HepG2 (cell line): Measurements from ENCODE around the gene TERB2. TPM values are rescaled to one million over a fixed set of nuclear protein-coding genes. Genes with fewer than 3 reads are reported as not detected.
A peak's percentile ranks its signal among the peaks of the same experiment; 100 is the strongest.

Source experiments
- AGO1 ChIP-seq: fragments of 200-400 bp; formaldehyde crosslinking; IDR thresholded peaks from 2 replicates; pipeline ENCODE4 v1.6.1; 2017; ENCODE audit warnings: mild to moderate bottlenecking, low read depth, low read length, moderate library complexity; ENCODE audit not compliant: poor library complexity, severe bottlenecking
- CBX1 ChIP-seq: IDR thresholded peaks from one replicate; pipeline ENCODE4 v1.6.1; 2016; ENCODE audit warnings: antibody characterized with exemption, low read depth
- HOXA9 ChIP-seq: sonication (generic); formaldehyde crosslinking; IDR thresholded peaks from 2 replicates; pipeline ENCODE4 v1.8.1; 2022; ENCODE audit warnings: missing genetic modification reagents, mild to moderate bottlenecking, moderate library complexity, borderline replicate concordance
- MAF1 ChIP-seq: sonication (generic); formaldehyde crosslinking; IDR thresholded peaks from 2 replicates; pipeline ENCODE4 v1.5.0; 2020; ENCODE audit warnings: missing genetic modification reagents, borderline replicate concordance
- MED8 ChIP-seq: sonication (generic); formaldehyde crosslinking; IDR thresholded peaks from 2 replicates; pipeline ENCODE4 v1.8.1; 2023; ENCODE audit warnings: mild to moderate bottlenecking, missing genetic modification reagents; ENCODE audit not compliant: insufficient replicate concordance
- MEIS1 ChIP-seq: sonication (generic); formaldehyde crosslinking; IDR thresholded peaks from 2 replicates; pipeline ENCODE4 v1.9.0; 2021; ENCODE audit warnings: mild to moderate bottlenecking, missing genetic modification reagents, moderate library complexity, borderline replicate concordance
- MYC ChIP-seq: sonication (generic); formaldehyde crosslinking; IDR thresholded peaks from 2 replicates; pipeline ENCODE4 v1.9.0; 2021; ENCODE audit warnings: missing genetic modification reagents, borderline replicate concordance
- NCOA2 ChIP-seq: sonication (generic); formaldehyde crosslinking; IDR thresholded peaks from 2 replicates; pipeline ENCODE4 v1.8.0; 2022; ENCODE audit warnings: inconsistent platforms
- NFYC ChIP-seq: IDR thresholded peaks from 2 replicates; pipeline ENCODE4 v1.6.1; 2016; ENCODE audit warnings: missing genetic modification reagents, missing compliant biosample characterization
- REPIN1 ChIP-seq: sonication (generic); formaldehyde crosslinking; IDR thresholded peaks from 2 replicates; pipeline ENCODE4 v1.8.0; 2022; ENCODE audit warnings: missing genetic modification reagents, low read depth, mild to moderate bottlenecking, borderline replicate concordance
- SOX6 ChIP-seq, 2 experiments: fragments of 450-650 bp in 1 of 2; sonication (generic) in 1 of 2; formaldehyde crosslinking in 1 of 2; IDR thresholded peaks; 2 replicates each; pipeline versions ENCODE4 v1.4.0 to v1.6.1; 2017 to 2020; ENCODE audit warnings: antibody characterized with exemption in 1 of 2, mild to moderate bottlenecking in 1 of 2, missing genetic modification reagents in 1 of 2
- ZNF12 ChIP-seq: sonication (generic); formaldehyde crosslinking; IDR thresholded peaks from 2 replicates; pipeline ENCODE4 v1.5.0; 2020; ENCODE audit warnings: missing genetic modification reagents
- ZNF3 ChIP-seq: IDR thresholded peaks from 2 replicates; pipeline ENCODE4 v1.7.0; 2017; ENCODE audit warnings: inconsistent platforms
- ZNF44 ChIP-seq: sonication (generic); formaldehyde crosslinking; IDR thresholded peaks from 2 replicates; pipeline ENCODE4 v1.5.1; 2020; ENCODE audit warnings: mild to moderate bottlenecking, missing genetic modification reagents
- ZNF446 ChIP-seq: sonication (generic); formaldehyde crosslinking; IDR thresholded peaks from 2 replicates; pipeline ENCODE4 v1.5.0; 2020; ENCODE audit warnings: mild to moderate bottlenecking, missing genetic modification reagents
- ZNF597 ChIP-seq: sonication (generic); formaldehyde crosslinking; IDR thresholded peaks from 2 replicates; pipeline ENCODE4 v1.5.0; 2020; ENCODE audit warnings: missing genetic modification reagents
- polyA plus RNA-seq, 8 experiments: library from polyadenylated mRNA; depleted of rRNA in 3 of 8; stranded (reverse) in 7 of 8; unstranded in 1 of 8; fragments of >200 nt; fragmentation: Illumina TruSeq in 4 of 8; extraction: Trizol in 4 of 8; gene quantifications; 2 replicates each; pipeline versions ENCODE4 v1.2.1 to v1.2.3, GENCODE V29; 2011 to 2016; ENCODE audit warnings: low read depth in 4 of 8, missing spikeins in 1 of 8, mixed read lengths in 1 of 8; ENCODE audit not compliant: insufficient read depth in 1 of 8
- total RNA-seq, 5 experiments: library from RNA; depleted of rRNA; stranded (reverse); fragments of >200 nt; fragmentation: Illumina TruSeq; extraction: Trizol; gene quantifications; 2 replicates each; pipeline ENCODE4 v1.2.3, GENCODE V29; 2016; ENCODE audit warnings: low read depth in 1 of 5
- TF ChIP-seq, protein P1 (sequence below): IDR thresholded peaks from 2 replicates; pipeline ENCODE4 v1.6.1; 2016; ENCODE audit warnings: low read depth, missing genetic modification reagents, missing compliant biosample characterization
- TF ChIP-seq, protein P2 (sequence below): sonication (generic); formaldehyde crosslinking; IDR thresholded peaks from 2 replicates; pipeline ENCODE4 v1.9.0; 2021; ENCODE audit warnings: missing genetic modification reagents, borderline replicate concordance
- TF ChIP-seq, protein P3 (sequence below): sonication (generic); formaldehyde crosslinking; IDR thresholded peaks from 2 replicates; pipeline ENCODE4 v1.5.0; 2020; ENCODE audit warnings: mild to moderate bottlenecking, missing genetic modification reagents

Gene TERB2
- total and polyA plus RNA-seq, 2 of the 13 experiments (the other 11 are each of a cell fraction or from before 2014, with no cell fraction given): not detected

DNA sequence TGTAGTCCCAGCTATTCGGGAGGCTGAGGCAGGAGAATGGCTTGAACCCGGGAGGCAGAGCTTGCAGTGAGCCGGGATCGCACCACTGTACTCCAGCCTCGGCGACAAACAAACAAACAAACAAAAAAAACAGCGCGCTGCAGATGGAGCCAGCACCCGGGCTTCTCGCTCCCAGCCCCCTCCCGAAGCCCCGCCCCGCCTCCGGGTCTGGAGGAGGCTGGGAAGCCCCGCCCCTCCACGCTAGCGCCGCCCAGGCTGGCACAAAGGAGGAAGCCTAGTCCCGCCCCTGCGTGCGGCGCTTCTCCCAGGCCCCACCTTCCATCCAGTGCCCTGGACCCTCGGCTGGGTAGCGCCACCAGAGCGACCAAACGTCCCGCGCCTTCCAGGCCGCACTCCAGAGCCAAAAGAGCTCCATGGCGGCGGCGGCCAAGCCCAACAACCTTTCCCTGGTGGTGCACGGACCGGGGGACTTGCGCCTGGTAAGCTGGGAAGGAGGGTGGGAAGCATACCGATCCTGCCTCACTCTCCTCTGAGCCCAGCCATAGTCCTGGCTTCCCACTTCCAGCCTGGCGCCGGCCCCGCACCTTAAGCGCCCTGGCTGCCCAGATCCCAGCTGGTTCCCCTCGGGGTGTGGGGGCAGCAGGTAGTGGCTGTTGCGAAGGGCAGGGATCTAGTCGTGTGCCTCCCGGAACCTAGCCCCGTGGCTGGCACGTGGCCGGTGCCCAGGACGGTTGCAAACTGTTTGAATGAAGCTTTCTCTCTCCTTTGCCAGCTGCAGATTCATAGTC is 66.6 kb downstream of the TERB2 start, which contains the start of gene SORD (continued):
- no peak for TF ChIP-seq MED8
- no peak for TF ChIP-seq ZNF12 (CRISPR knock-in tag)
- TF ChIP-seq AGO1: no peak
- no peak for TF ChIP-seq HOXA9 (CRISPR knock-in tag)
- TF ChIP-seq NCOA2 (CRISPR knock-in tag): 0 out of 2 replicates have a peak, but pooled peaks have one; percentile 8
- TF ChIP-seq, protein P1, sequence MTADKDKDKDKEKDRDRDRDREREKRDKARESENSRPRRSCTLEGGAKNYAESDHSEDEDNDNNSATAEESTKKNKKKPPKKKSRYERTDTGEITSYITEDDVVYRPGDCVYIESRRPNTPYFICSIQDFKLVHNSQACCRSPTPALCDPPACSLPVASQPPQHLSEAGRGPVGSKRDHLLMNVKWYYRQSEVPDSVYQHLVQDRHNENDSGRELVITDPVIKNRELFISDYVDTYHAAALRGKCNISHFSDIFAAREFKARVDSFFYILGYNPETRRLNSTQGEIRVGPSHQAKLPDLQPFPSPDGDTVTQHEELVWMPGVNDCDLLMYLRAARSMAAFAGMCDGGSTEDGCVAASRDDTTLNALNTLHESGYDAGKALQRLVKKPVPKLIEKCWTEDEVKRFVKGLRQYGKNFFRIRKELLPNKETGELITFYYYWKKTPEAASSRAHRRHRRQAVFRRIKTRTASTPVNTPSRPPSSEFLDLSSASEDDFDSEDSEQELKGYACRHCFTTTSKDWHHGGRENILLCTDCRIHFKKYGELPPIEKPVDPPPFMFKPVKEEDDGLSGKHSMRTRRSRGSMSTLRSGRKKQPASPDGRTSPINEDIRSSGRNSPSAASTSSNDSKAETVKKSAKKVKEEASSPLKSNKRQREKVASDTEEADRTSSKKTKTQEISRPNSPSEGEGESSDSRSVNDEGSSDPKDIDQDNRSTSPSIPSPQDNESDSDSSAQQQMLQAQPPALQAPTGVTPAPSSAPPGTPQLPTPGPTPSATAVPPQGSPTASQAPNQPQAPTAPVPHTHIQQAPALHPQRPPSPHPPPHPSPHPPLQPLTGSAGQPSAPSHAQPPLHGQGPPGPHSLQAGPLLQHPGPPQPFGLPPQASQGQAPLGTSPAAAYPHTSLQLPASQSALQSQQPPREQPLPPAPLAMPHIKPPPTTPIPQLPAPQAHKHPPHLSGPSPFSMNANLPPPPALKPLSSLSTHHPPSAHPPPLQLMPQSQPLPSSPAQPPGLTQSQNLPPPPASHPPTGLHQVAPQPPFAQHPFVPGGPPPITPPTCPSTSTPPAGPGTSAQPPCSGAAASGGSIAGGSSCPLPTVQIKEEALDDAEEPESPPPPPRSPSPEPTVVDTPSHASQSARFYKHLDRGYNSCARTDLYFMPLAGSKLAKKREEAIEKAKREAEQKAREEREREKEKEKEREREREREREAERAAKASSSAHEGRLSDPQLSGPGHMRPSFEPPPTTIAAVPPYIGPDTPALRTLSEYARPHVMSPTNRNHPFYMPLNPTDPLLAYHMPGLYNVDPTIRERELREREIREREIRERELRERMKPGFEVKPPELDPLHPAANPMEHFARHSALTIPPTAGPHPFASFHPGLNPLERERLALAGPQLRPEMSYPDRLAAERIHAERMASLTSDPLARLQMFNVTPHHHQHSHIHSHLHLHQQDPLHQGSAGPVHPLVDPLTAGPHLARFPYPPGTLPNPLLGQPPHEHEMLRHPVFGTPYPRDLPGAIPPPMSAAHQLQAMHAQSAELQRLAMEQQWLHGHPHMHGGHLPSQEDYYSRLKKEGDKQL (CRISPR knock-in tag): no peak
- TF ChIP-seq MEIS1 (CRISPR knock-in tag): peak; percentile 89; the same call in 1 of the 2 replicates
- no peak; the same call in 1 of the 2 replicates for TF ChIP-seq ZNF44 (CRISPR knock-in tag)
- TF ChIP-seq, protein P2, sequence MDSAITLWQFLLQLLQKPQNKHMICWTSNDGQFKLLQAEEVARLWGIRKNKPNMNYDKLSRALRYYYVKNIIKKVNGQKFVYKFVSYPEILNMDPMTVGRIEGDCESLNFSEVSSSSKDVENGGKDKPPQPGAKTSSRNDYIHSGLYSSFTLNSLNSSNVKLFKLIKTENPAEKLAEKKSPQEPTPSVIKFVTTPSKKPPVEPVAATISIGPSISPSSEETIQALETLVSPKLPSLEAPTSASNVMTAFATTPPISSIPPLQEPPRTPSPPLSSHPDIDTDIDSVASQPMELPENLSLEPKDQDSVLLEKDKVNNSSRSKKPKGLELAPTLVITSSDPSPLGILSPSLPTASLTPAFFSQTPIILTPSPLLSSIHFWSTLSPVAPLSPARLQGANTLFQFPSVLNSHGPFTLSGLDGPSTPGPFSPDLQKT (CRISPR knock-in tag): no peak
- no peak for TF ChIP-seq MAF1
- no peak for TF ChIP-seq ZNF3 (CRISPR knock-in tag)
- no peak for TF ChIP-seq SOX6 (IDR thresholded peaks at IDR 0.05)
- TF ChIP-seq SOX6 (CRISPR knock-in tag; IDR thresholded peaks at IDR 0.05): peak; percentile 53; the same call in 1 of the 2 replicates
- TF ChIP-seq ZNF597 (CRISPR knock-in tag): no peak
- TF ChIP-seq MYC (CRISPR knock-in tag): peak; percentile 77
- TF ChIP-seq NFYC (CRISPR knock-in tag): no peak
- TF ChIP-seq, protein P3, sequence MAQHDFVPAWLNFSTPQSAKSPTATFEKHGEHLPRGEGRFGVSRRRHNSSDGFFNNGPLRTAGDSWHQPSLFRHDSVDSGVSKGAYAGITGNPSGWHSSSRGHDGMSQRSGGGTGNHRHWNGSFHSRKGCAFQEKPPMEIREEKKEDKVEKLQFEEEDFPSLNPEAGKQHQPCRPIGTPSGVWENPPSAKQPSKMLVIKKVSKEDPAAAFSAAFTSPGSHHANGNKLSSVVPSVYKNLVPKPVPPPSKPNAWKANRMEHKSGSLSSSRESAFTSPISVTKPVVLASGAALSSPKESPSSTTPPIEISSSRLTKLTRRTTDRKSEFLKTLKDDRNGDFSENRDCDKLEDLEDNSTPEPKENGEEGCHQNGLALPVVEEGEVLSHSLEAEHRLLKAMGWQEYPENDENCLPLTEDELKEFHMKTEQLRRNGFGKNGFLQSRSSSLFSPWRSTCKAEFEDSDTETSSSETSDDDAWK (CRISPR knock-in tag): no peak
- TF ChIP-seq CBX1: no peak
- TF ChIP-seq REPIN1: peak; percentile 35
- peak; percentile 10; the same call in 1 of the 2 replicates for TF ChIP-seq ZNF446 (CRISPR knock-in tag)
